OCI-LY1 (cell line): Measurements from ENCODE around the gene CENPC.

Experiments
- H2AFZ ChIP-seq: fragments of 200-600 bp; sonication (generic), shearing (Covaris generic); 2 replicates; pipeline ENCODE4 v1.6.0; 2014; ENCODE audit warnings: antibody characterized with exemption, mild to moderate bottlenecking, low read length
- H3F3A ChIP-seq: fragments of 200-600 bp; sonication (generic), shearing (Covaris generic); 2 replicates; pipeline ENCODE4 v1.6.0; 2014; ENCODE audit warnings: mild to moderate bottlenecking, antibody characterized with exemption, low read length, moderate library complexity; ENCODE audit not compliant: insufficient read depth
- H3K27ac ChIP-seq: fragments of 200-600 bp; sonication (generic); 2 replicates; pipeline ENCODE4 v1.5.1; 2014; ENCODE audit warnings: low read length, mixed run types, mild to moderate bottlenecking, low read depth; ENCODE audit not compliant: poor library complexity, severe bottlenecking
- H3K27me3 ChIP-seq: fragments of 200-600 bp; sonication (generic); 2 replicates; pipeline ENCODE4 v1.6.0; 2014; ENCODE audit warnings: antibody characterized with exemption, mild to moderate bottlenecking, low read length, moderate library complexity; ENCODE audit not compliant: insufficient read depth
- H3K36me3 ChIP-seq: fragments of 200-600 bp; sonication (generic); 2 replicates; pipeline ENCODE4 v1.6.1; 2014; ENCODE audit warnings: mild to moderate bottlenecking, antibody characterized with exemption, low read length, moderate library complexity, mixed read lengths; ENCODE audit not compliant: insufficient read depth
- H3K4me1 ChIP-seq: fragments of 200-600 bp; sonication (generic); 2 replicates; pipeline ENCODE4 v1.5.1; 2014; ENCODE audit warnings: mild to moderate bottlenecking, low read length, moderate library complexity; ENCODE audit not compliant: insufficient read depth, severe bottlenecking
- H3K4me2 ChIP-seq: fragments of 200-600 bp; sonication (generic), shearing (Covaris generic); 2 replicates; pipeline ENCODE4 v1.6.1; 2014; ENCODE audit warnings: low read length
- H3K4me3 ChIP-seq: fragments of 200-600 bp; sonication (generic); 2 replicates; pipeline ENCODE4 v1.5.1; 2014; ENCODE audit warnings: low read length, low read depth, mild to moderate bottlenecking, mixed read lengths; ENCODE audit not compliant: poor library complexity, severe bottlenecking
- H3K79me2 ChIP-seq: fragments of 200-600 bp; shearing (Covaris generic); 2 replicates; pipeline ENCODE4 v1.6.1; 2016; ENCODE audit warnings: mixed run types, low read length, mixed read lengths; ENCODE audit not compliant: insufficient read depth
- H3K9ac ChIP-seq: fragments of 200-600 bp; sonication (generic), shearing (Covaris generic); 2 replicates; pipeline ENCODE4 v1.6.1; 2014; ENCODE audit warnings: mild to moderate bottlenecking, low read length, mixed read lengths
- H3K9me2 ChIP-seq: fragments of 200-600 bp; sonication (generic), shearing (Covaris generic); 2 replicates; pipeline ENCODE4 v1.6.1; 2014; ENCODE audit warnings: low read depth, mild to moderate bottlenecking, low read length, mixed read lengths
- H3K9me3 ChIP-seq: fragments of 200-600 bp; shearing (Covaris generic); 2 replicates; pipeline ENCODE4 v1.6.1; 2014; ENCODE audit warnings: low read length, mixed read lengths
- H4K20me1 ChIP-seq: fragments of 200-600 bp; sonication (generic), shearing (Covaris generic); 2 replicates; pipeline ENCODE4 v1.6.0; 2016; ENCODE audit warnings: mild to moderate bottlenecking, low read length; ENCODE audit not compliant: insufficient read depth
- EZH2 ChIP-seq: fragments of 200-600 bp; sonication (generic), shearing (Covaris generic); IDR thresholded peaks from 2 replicates; pipeline ENCODE4 v1.8.0; 2017; ENCODE audit warnings: borderline replicate concordance, mixed run types, mild to moderate bottlenecking, antibody characterized with exemption, low read length, moderate library complexity, mixed read lengths
- TF ChIP-seq, protein P1 (sequence below): fragments of 200-600 bp; sonication (generic), shearing (Covaris generic); IDR thresholded peaks from 2 replicates; pipeline ENCODE4 v1.5.1; 2017; ENCODE audit warnings: mild to moderate bottlenecking, antibody characterized with exemption, low read length, moderate library complexity, mixed read lengths

Gene CENPC

DNA sequence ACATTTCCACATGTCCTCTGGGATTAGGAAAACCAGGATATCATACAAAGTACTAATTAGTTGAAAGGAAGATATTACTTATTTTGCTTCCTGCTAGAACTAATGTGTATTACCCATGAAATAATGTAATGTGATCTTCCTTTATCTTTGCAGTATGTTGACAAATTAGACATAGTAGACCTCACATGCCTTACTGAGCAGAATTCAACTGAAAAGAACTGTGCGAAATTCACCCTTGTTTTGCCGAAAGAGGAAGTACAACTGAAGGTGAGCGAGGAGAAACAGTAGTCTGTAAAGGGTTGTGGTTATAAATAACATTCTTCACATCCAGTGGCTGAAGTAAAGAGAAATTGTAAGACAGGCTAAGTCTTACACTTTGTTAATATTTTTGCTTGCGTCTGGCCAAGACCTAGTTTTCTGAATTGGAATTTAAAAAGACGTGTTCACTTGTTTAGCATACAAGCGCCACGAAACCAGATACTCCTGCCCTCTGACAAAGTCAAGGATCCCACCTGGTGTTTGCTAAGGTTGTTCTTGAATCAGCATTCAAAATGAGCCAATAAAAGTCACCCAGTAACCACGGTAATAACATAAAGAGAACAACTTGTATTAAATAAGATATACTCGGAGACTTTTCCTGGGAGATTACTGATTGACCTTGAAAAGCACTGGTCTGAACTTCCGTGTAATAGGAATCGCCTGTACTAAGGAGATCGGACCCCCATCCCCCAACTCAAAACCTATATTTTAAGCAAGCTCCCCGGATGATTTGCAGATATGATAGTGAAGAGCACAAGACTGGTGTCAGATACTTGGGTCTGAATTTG is 30.1 kb upstream of the CENPC start:
- H3K79me2 ChIP-seq: no peaks in the 10 kb centered on the region
- H3F3A ChIP-seq: peaks cover 2% of the 10 kb centered on the region; the same call in 1 of the 2 replicates
- peak overlapping the region; percentile 98 for H3K27ac ChIP-seq
- H3K36me3 ChIP-seq: peaks cover 70% of the 10 kb centered on the region
- peak overlapping the region; percentile 52 for H3K9ac ChIP-seq
- peak overlapping the region; percentile 48 for H3K4me3 ChIP-seq
- TF ChIP-seq EZH2: no peak
- TF ChIP-seq, protein P1, sequence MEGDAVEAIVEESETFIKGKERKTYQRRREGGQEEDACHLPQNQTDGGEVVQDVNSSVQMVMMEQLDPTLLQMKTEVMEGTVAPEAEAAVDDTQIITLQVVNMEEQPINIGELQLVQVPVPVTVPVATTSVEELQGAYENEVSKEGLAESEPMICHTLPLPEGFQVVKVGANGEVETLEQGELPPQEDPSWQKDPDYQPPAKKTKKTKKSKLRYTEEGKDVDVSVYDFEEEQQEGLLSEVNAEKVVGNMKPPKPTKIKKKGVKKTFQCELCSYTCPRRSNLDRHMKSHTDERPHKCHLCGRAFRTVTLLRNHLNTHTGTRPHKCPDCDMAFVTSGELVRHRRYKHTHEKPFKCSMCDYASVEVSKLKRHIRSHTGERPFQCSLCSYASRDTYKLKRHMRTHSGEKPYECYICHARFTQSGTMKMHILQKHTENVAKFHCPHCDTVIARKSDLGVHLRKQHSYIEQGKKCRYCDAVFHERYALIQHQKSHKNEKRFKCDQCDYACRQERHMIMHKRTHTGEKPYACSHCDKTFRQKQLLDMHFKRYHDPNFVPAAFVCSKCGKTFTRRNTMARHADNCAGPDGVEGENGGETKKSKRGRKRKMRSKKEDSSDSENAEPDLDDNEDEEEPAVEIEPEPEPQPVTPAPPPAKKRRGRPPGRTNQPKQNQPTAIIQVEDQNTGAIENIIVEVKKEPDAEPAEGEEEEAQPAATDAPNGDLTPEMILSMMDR: no peak
- H3K9me3 ChIP-seq: no peaks in the 10 kb centered on the region
- H3K4me1 ChIP-seq: peaks cover 62% of the 10 kb centered on the region
- no peaks in the 10 kb centered on the region for H4K20me1 ChIP-seq
- no peaks in the 10 kb centered on the region for H3K27me3 ChIP-seq
- H3K9me2 ChIP-seq: no peaks in the 10 kb centered on the region
- H3K4me2 ChIP-seq: peak overlapping the region; percentile 80
- H2AFZ ChIP-seq: no peak overlapping the region

DNA sequence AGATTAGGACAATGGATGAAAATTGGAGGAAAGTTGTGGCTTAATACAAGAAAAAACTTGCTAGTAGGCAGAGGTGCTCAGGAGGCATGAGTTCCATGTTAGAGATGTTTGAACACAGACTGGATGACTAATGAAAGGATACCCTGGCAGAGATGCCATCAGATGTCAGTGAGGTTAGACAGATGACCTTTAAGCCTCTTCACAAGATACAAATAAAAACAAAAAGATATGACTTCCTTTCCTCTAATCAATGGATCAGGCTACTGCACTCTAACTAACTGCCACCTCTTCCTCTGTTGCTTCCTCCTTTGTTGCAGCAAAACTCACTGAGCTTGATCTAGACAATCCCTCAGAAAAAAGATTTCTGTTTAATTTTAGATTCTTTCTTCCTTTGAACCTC is 27.9 kb upstream of the CENPC start:
- peaks cover 2% of the 10 kb centered on the region; the same call in 1 of the 2 replicates for H3F3A ChIP-seq
- peaks cover 9% of the 10 kb centered on the region for H3K79me2 ChIP-seq
- peaks cover 54% of the 10 kb centered on the region for H3K36me3 ChIP-seq
- no peaks in the 10 kb centered on the region for H4K20me1 ChIP-seq
- H3K9me2 ChIP-seq: no peaks in the 10 kb centered on the region
- 0 out of 2 replicates have a peak overlapping the region, but pooled peaks have one; percentile 1 for H3K9ac ChIP-seq
- H3K27ac ChIP-seq: peak overlapping the region; percentile 98
- TF ChIP-seq, protein P1: no peak
- no peak for TF ChIP-seq EZH2
- H2AFZ ChIP-seq: no peak overlapping the region
- H3K4me1 ChIP-seq: peaks cover 62% of the 10 kb centered on the region
- H3K9me3 ChIP-seq: no peaks in the 10 kb centered on the region
- peak overlapping the region; percentile 10 for H3K4me3 ChIP-seq
- H3K27me3 ChIP-seq: no peaks in the 10 kb centered on the region
- peak overlapping the region; percentile 37; the same call in 1 of the 2 replicates for H3K4me2 ChIP-seq

DNA sequence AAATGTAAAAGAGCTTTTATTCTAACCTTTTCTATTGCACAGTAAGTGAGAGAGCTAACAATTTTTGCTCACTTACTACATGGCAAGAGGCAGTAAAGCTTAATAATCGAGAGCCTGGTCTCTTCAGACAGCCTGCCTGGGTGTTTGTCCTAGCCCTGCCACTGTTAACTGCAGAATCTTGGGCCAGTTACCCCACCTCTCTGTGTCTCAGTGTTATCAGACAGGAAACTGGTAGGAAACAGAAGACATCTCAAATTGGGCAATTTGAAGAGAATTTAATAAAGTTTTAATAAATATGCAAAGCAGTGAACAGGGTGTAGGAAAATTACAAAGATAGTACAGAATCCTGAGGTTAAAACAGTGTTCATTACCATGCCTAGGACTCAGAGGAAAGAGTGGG is 26.7 kb upstream of the CENPC start:
- peaks cover 21% of the 10 kb centered on the region for H3K79me2 ChIP-seq
- no peak overlapping the region for H3K4me2 ChIP-seq
- TF ChIP-seq, protein P1: no peak
- TF ChIP-seq EZH2: no peak
- H3K36me3 ChIP-seq: peaks cover 49% of the 10 kb centered on the region
- H3F3A ChIP-seq: peaks cover 2% of the 10 kb centered on the region; the same call in 1 of the 2 replicates
- peaks cover 72% of the 10 kb centered on the region for H3K4me1 ChIP-seq
- no peaks in the 10 kb centered on the region for H3K27me3 ChIP-seq
- H3K4me3 ChIP-seq: no peak overlapping the region
- H2AFZ ChIP-seq: no peak overlapping the region
- no peaks in the 10 kb centered on the region for H3K9me3 ChIP-seq
- no peak overlapping the region for H3K9ac ChIP-seq
- no peaks in the 10 kb centered on the region for H4K20me1 ChIP-seq
- H3K27ac ChIP-seq: peak overlapping the region; percentile 98
- no peaks in the 10 kb centered on the region for H3K9me2 ChIP-seq
